Urinary bladder (tissue), 4 donors: ENCODE measurements around the gene ZNF546. TPM values are rescaled to one million over a fixed set of nuclear protein-coding genes. Genes with fewer than 3 reads are reported as not detected.

ENCODE experiments used
- DNase-seq: peaks from one replicate; pipeline ENCODE4 v3.0.0-alpha.2; 2015; ENCODE audit errors: extremely low spot score
- H3K27ac ChIP-seq: one replicate; pipeline ENCODE4 v1.5.1; 2013; ENCODE audit warnings: low read depth, mild to moderate bottlenecking, moderate library complexity
- H3K36me3 ChIP-seq: one replicate; pipeline ENCODE4 v1.6.1; 2013; ENCODE audit warnings: mild to moderate bottlenecking, moderate library complexity; ENCODE audit not compliant: insufficient read depth
- H3K4me1 ChIP-seq: one replicate; pipeline ENCODE4 v1.6.1; 2013; ENCODE audit warnings: mild to moderate bottlenecking, moderate library complexity; ENCODE audit not compliant: insufficient read depth
- H3K4me3 ChIP-seq: one replicate; pipeline ENCODE4 v1.5.1; 2013; ENCODE audit warnings: low read depth, low read length
- WGBS: extraction: QIAGEN DNeasy Blood & Tissue Kit; methylation state at CpG from one replicate; pipeline ENCODE4 v1.1.7; 2013; 5-methylcytosine and 5-hydroxymethylcytosine counted together
- polyA plus RNA-seq: library from polyadenylated mRNA; stranded (reverse); fragments of 200-250 nt; gene quantifications from one replicate; pipeline ENCODE4 v1.2.3, GENCODE V29; 2013
- total RNA-seq: library from RNA; depleted of rRNA; stranded (reverse); fragments of >200 nt; gene quantifications from one replicate; pipeline ENCODE4 v1.2.3, GENCODE V29; 2014
- donor health status: healthy with polysubstance abuse.
- donor health status: healthy.

The ZNF546 gene
- total and polyA plus RNA-seq, 2 donors: 2.3 to 23.4 TPM

DNA sequence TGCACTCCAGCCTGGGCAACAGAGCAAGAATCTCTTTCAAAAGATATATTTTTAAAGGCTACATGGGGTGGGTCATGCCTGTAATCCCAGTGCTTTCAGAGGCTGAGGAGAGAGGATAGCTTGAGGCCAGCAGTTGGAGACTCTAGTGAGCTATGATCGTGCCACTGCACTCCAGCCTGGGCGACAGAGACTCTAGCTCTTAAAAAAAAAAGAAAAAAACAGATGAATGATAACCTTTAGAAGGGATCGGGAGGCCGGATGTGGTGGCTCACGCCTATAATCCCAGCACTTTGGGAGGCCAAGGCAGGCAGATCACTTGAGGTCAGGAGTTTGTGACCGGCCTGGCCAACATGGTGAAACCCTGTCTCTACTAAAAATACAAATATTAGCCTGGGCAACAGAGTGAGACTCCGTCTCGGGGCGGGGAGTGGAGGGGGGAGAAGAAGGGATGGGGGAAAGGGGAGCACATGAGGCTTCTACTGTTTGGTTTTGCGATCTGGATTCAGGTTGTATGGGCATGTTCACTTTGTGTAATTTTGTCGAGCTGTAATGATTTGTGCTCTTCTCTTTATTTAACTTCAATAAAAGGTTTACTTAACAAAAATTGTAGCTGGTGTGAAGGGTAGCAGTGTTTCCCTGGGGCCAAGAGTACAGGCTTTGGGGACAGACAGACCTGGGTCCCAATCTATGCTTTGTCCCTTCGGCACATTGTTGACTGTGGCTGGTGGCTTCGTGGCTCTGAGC lies 27.0 kb upstream of the ZNF546 start:
- Histone ChIP-seq H3K36me3 (no peaks in the 10 kb centered on the region), H3K4me3 (peak overlapping the region; percentile 50), H3K27ac (peak overlapping the region; percentile 26), H3K4me1 (no peaks in the 10 kb centered on the region)
- DNase-seq: no peak
- WGBS: 59% methylated on average over 13 of the region's 13 CpGs

DNA sequence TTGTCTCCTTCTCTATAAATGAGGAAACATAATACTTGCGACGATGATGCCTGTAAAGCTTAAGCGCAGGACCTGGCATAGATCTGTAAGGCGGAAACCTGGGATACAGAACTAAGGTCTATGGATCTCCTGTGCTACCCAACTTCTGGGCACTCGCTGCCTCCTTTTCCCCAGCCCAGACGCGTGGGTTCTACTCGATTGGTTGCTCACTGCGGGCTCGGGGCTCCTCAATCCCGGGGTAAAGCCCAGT lies 26.5 kb upstream of the ZNF546 start:
- whole genome bisulfite sequencing: 2% methylated on average over 11 of the region's 11 CpGs
- Histone ChIP-seq H3K4me3 (peak overlapping the region; percentile 50), H3K36me3 (no peaks in the 10 kb centered on the region), H3K4me1 (no peaks in the 10 kb centered on the region), H3K27ac (peak overlapping the region; percentile 91)
- DNase-seq: no peak

DNA sequence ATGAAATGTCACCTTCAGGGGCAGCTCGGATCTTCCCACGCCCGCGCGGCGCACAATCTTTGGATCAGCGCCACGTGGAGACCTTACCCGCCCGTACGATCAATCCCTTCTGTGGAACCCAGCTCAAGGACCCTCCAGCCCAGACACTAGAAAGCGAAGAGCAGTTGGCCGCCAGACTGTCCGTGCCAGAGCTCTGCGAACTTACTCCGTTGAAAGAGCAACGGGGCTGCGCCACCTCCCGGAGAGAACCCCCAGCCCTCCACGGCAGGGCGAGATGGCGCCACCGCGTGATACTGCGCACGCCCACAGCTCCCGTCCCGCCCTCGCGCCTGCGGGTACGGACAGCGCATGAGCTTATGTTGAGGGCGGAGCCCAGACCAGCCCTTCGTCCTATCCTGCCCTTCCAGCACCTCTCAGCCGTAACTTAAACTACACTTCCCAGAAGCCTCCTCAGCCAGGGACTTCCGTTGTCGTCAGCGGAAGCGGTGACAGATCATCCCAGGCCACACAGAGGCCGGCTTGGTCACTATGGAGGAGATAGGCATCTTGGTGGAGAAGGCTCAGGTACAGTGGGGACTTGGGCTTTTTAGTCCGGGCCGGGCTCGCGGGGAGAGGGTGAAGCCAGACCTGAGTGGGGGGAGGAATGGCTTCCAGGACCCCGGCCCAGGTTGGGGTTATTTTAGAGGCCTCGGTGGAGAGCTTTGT lies 26.0 kb upstream of the ZNF546 start, which contains the start of gene PSMC4:
TSS of gene PSMC4 (plus strand) at position 491 of the 705 bp plus-strand sequence. CDS start at position 529, 38 bp downstream.
- peak; percentile 95 for DNase-seq
- H3K27ac ChIP-seq: peak within 1 kb of the TSS; percentile 91
- H3K36me3 ChIP-seq: no peaks in the 10 kb centered on the region
- H3K4me1 ChIP-seq: no peaks in the 10 kb centered on the region
- peak within 1 kb of the TSS; percentile 80 for H3K4me3 ChIP-seq
- under 1% methylated on average over 47 of the region's 47 CpGs for WGBS

DNA sequence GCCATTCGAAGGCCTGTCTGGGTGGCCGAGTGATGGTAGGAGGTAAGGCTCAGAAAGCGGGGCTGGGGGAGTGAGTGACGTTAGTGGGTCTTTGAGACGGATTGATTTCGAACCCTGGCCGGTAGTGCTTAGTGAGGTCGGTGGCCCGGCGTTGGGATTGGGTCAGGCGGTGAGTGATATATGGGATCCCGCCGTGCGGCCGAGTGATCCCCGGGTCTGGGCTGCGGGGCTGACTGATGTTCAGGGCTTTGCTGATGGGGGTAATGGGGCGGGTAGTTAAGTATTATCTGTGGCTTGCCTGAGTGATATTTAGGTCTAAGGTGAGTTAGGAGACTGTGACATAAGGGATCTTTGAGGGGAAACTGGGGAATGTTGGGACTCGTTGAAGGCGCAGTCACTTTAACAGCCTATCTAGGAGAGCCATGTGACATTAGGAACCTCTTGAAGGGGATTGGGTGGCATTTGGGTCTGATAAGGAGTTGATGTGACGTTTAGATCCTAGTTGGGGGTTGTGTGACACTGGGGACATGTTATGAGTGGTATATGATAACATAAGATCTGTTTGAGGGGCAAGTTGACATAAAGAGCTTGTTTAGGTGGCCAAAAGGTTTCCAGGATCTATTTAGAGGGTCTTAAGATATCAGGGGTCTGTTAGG lies 25.4 kb upstream of the ZNF546 start:
- Histone ChIP-seq H3K4me1 (no peaks in the 10 kb centered on the region), H3K36me3 (no peaks in the 10 kb centered on the region), H3K27ac (peak overlapping the region; percentile 13), H3K4me3 (peak overlapping the region; percentile 80)
- WGBS: 2% methylated on average over 21 of the region's 21 CpGs
- DNase-seq: no peak

DNA sequence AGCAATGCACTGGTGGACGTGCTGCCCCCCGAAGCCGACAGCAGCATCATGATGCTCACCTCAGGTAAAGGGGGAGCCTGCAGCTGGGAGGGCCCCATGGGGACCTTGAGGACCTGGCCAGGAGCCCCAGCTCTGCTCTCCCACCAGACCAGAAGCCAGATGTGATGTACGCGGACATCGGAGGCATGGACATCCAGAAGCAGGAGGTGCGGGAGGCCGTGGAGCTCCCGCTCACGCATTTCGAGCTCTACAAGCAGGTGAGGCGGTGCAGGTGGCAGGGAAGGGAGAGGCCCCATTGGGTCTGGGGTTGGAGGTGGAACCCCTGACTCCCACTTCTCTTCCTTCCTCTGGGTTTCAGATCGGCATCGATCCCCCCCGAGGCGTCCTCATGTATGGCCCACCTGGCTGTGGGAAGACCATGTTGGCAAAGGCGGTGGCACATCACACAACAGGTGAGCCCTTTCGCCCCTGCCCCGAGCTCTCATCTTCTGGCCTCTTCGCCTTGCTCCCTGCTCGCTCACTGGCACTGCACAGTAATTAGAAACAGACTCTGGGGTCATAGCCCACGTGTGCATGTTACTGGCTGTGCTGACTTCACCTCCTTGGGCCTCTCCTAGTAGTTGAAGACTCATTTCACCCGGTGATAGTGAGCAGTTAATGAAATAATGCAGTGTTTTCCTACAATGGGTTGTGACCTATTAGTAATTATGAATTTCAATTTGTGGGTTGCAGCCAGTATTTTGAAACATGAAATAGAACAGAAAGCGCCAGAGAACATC lies 22.3 kb upstream of the ZNF546 start:
- Histone ChIP-seq H3K4me1 (no peaks in the 10 kb centered on the region), H3K36me3 (no peaks in the 10 kb centered on the region), H3K4me3 (no peak overlapping the region), H3K27ac (no peak overlapping the region)
- 89% methylated on average over 24 of the region's 24 CpGs for WGBS
- no peak for DNase-seq

DNA sequence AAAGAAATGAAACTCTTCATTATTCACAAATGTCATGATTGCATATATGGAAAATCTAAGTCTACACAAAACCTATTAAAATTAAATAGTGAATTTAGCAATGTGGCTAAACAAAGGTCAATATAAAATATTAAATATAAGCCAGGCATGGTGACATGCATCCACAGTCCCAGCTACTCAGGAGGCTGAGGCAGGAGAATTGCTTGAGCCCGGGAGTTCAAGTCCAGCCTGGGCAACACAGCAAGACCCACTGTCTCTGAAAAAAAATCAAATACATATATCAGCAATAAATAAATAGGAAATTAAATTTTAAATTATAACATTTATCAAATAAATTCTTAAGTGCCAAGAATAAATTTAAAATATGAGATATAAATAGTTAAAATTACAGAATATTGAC lies 14.0 kb upstream of the ZNF546 start:
- no peaks in the 10 kb centered on the region for H3K4me1 ChIP-seq
- no peak overlapping the region for H3K4me3 ChIP-seq
- H3K36me3 ChIP-seq: peaks cover 5% of the 10 kb centered on the region
- WGBS: 97% methylated on average over 1 of the region's 1 CpG
- DNase-seq: no peak
- H3K27ac ChIP-seq: no peak overlapping the region

DNA sequence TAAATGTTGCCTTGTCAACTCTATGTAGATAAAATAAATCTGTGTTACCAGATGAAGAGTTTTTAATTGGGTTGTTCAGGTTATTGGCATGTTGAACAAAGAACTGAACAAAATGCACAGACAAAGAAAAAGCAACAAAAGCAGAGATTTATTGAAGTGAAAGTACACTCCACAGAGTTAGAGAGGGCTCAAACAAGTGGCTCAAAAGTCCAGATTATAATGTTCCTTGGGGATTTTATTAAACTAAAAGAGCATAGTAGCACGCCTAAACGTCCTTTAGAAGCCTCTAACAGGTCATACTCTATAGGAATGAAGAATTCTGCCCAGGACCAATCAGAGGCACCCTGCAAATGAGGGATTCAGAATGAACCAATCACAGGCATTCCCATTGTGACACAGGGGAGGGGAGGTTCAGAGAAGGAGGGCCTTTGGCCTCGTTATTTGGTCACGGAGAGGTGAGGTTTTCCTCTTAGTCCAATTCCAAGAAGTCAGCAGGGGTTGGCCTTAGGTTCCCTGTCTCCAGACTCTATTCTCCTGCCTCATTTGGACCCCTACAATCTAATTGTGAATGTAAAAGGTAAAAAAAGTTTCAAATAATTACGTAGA lies 13.1 kb upstream of the ZNF546 start:
- no peak for DNase-seq
- Histone ChIP-seq H3K4me3 (no peak overlapping the region), H3K36me3 (peaks cover 5% of the 10 kb centered on the region), H3K27ac (no peak overlapping the region), H3K4me1 (no peaks in the 10 kb centered on the region)
- 84% methylated on average over 5 of the region's 5 CpGs for WGBS

DNA sequence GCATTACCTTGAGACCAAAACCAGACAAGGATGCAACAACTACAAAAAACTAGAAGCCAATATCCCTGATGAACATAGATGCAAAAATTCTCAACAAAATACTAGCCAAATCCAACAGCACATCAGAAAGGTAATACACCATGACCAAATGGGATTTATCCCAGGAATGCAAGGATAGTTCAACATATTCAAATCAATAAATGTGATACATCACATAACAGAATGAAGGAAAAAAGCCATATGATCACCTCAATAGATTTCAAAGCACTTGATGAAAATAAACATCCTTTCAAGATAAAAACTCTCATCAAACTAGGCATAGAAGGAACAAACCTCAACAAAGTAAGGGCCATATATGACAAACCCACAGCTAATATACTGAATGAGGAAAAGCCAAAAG lies 10.2 kb upstream of the ZNF546 start:
- H3K27ac ChIP-seq: no peak overlapping the region
- no peak overlapping the region for H3K4me3 ChIP-seq
- H3K36me3 ChIP-seq: no peaks in the 10 kb centered on the region
- DNase-seq: no peak
- H3K4me1 ChIP-seq: no peaks in the 10 kb centered on the region

DNA sequence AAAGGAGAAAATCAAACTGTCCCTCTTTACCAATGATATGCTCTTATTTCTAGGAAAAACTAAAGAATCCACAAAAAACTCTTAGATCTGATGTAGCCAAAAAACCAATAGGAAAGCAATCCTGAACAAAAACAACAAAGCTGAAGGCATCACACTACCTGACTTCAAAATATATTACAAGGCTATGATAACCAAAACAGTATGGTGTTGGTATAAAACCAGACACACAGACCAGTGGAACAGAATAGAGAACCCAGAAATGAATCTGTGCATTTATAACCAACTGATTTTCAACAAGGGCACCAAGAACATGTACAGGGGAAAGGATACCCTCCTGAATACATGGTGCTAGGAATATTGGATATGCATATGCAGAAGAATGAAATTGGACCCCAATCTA lies 9.7 kb upstream of the ZNF546 start:
- no peaks in the 10 kb centered on the region for H3K4me1 ChIP-seq
- no peaks in the 10 kb centered on the region for H3K36me3 ChIP-seq
- DNase-seq: no peak
- H3K4me3 ChIP-seq: no peak overlapping the region
- no peak overlapping the region for H3K27ac ChIP-seq

DNA sequence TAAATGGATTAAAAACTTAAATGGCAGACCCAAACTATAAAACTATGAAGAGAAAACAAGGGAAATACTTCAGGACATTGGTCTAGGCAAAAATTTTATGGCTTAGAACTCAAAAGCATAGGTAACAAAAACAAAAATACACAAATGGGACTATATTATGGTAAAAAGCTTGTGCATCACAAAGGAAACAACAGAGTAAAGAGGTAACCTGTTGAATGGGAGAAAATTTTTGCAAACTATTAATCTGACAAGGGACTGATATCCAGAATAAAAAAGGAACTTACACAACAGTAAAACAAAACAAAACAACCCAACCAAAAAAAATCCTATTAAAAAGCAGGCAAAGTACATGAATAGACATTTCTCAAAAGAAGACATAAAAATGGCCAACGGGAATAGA lies 9.3 kb upstream of the ZNF546 start:
- WGBS: 93% methylated on average over 1 of the region's 1 CpG
- no peak overlapping the region for H3K4me3 ChIP-seq
- DNase-seq: no peak
- H3K27ac ChIP-seq: no peak overlapping the region
- H3K4me1 ChIP-seq: no peaks in the 10 kb centered on the region
- H3K36me3 ChIP-seq: no peaks in the 10 kb centered on the region

DNA sequence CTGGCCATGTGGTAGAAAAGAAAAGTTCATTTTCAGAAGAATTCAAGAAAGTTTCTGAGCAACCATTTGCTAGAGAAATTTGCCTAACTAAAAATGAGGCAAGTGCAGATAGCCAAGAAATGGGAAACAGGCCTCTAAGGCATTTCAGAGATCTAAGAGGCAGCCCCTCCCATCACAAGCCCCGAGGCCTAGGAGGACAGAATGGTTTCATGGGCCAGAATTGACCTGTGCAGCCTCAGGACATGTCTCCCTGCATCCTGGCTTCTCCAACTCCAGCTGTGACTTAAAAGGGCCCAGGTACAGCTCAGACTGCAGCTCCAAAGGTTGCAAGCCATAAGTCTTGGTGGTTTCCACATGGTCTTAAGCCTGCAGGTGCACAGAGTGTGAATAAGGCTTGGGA lies 3.3 kb upstream of the ZNF546 start:
- Histone ChIP-seq H3K27ac (no peak overlapping the region), H3K4me3 (no peak overlapping the region), H3K36me3 (no peaks in the 10 kb centered on the region), H3K4me1 (no peaks in the 10 kb centered on the region)
- 91% methylated on average over 1 of the region's 1 CpG for WGBS
- DNase-seq: no peak

DNA sequence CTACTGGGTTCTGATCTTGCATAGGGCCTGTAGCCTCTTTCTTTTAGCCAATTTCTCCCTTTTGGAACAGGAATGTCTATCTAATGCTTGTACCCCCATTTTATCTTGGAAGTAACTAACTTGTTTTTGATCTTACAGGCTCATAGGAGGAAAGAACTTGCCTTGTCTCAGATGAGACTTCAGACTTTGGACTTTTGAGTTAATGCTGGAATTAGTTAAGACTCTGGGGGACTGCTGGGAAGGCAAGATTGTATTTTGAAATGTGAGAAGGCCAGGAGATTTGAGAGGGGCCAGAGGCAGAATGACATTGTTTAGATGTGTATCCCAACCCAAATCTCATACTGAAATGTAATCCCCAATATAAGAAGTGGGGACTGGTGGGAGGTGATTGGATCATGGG lies 2.5 kb upstream of the ZNF546 start:
- H3K36me3 ChIP-seq: no peaks in the 10 kb centered on the region
- H3K4me1 ChIP-seq: no peaks in the 10 kb centered on the region
- DNase-seq: no peak
- H3K4me3 ChIP-seq: no peak overlapping the region
- no peak overlapping the region for H3K27ac ChIP-seq

DNA sequence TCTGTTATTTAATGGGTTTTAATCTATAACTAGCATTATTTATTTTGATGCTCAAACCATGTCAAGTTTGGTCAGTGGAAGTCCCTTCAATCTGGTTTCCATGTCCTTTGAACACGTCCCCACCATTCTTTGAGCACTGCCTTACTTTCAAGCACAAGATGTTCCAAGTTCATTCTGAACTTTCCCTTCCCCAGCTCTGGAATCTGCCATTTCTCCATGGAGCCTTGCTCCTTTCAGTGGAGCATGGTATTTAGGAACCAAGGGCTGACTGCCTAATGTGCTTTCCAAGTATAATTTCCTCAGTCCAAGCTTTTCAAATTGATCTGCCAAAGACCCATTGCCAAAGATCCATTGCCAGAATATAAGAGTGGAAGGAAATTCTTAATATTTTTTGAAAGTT lies 1.1 kb upstream of the ZNF546 start:
- Histone ChIP-seq H3K4me3 (no peak overlapping the region), H3K36me3 (no peaks in the 10 kb centered on the region), H3K4me1 (no peaks in the 10 kb centered on the region), H3K27ac (no peak overlapping the region)
- no peak for DNase-seq
- WGBS: 70% methylated on average over 1 of the region's 1 CpG
